Stimulated activated CD8-positive, alpha-beta memory T cell treated with anti-CD3 and anti-CD28 coated beads, Interleukin-4, amount 100 ng/mL, for 4 hours (primary cell): ENCODE measurements around the gene TTC12.
"Not testable (repeated sequence)": the region's sequence is repeated elsewhere in the genome, so short reads cannot be mapped to it uniquely, and the experiment has no call there.

Experiments
- DNase-seq, 2 donors: peaks; one replicate each; pipeline ENCODE4 v3.0.0-alpha.2; 2020; ENCODE audit warnings: low read depth in 2 of 2, low spot score in 1 of 2

TTC12 gene

DNA sequence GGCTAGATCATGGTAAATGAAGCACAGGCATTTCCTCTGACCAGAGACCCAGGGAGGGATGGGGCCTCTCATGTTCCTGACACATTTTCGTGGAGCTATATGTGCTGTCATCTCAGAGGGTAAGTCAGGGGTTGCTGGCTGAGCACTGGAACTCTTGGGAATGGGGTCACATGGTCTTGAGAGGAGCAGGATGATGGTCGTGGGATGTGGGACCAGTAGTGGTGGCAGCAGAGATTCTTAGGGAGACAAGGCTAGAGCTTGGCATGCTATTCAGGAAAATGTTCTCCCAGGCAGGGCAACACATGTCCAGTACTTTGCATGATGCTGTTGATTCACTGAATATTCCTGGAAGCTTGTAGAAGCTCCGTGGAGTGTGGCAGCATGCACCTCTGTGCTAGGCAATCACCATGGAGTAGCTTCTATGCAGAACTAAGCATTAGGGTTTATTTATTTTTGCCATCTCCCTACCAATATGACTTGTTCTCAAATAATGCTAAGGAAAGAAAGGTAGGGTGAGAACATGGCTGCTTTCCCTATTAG is 31.4 kb upstream of the TTC12 start:
- DNase-seq, result no peak

DNA sequence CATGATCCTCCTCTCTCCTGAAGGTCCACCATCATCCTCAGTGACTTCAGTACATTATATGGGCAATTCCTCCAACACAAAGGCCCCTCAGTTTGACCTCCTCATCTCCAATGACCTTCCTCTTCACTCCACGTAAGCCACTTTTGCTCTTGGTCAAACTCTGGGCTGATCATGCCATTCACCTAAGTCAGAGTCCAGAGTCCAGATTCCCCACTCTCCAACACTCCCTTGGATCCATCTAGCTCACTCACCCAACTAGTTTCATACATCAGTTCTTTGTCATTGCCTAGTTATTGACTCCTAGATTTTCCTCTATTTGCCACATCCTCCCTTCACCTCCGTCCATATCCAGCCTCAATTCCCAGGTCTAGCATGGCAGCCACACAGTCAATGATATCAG is 30.5 kb upstream of the TTC12 start:
- DNase-seq, result no peak

DNA sequence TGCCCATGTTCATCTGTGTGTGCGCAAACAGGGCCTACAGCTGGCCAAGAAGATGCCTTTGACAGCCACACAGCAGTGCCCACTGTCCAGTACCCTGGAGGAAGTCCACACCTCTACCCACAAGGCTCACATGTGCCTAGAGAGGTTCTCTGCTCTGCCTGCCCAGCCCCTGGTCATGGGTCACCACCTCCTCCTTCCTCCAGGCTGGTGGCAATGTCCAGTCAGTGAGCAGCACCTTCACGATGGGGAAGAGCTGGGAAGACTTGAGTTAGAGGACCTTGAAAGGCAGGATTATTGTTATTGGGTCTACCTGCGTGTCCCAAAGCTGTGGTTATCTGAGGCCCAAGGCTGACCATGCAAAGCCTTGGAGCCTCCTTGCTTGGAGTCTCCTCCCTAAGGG is 28.4 kb upstream of the TTC12 start:
- DNase-seq, result no peak

DNA sequence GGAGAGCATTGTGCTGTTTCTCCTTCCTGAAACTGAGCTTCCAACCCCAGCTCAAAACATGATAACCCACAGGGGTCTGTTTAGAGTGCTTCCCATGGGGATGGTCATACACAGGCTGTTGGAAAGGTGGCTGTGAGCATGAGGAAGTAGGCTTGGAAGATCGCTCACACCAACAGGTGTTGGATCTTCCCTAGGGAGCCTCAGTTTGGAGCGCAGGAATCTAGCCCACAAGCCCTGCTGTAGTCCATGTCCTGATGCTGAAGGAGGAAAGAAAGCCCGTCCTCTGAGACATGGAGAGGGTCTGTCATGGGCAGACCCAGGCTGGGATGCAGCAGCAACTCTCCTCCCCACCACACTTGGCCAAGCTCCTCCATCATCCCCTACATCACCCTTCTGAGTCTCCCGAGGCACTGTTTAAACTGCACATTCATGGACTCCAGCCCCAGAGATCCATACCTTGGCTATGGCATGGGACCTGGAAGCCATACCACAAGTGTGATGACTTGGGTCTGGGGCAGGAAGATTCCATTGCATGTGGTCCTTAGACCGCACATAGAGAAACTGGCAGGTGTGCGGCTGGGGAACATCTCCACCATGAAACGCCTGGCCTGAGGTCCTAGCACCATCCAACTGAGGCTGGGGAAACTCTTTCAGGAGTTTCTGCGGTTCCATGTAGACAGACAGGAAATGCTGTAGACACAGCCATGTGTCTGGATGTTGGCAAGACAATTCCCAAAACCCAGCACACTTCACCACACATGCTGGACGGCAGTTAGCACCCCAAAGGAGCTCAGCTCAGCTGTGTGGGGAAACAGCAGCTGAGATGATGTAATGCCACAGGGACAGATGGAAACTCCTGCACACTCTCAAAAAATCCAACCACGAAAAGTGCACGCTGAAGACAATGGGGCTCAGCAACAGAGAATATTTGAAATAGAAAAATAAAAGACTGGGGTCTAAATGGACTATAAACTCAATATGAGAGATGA is 27.6 kb upstream of the TTC12 start:
- DNase-seq, result no peak

DNA sequence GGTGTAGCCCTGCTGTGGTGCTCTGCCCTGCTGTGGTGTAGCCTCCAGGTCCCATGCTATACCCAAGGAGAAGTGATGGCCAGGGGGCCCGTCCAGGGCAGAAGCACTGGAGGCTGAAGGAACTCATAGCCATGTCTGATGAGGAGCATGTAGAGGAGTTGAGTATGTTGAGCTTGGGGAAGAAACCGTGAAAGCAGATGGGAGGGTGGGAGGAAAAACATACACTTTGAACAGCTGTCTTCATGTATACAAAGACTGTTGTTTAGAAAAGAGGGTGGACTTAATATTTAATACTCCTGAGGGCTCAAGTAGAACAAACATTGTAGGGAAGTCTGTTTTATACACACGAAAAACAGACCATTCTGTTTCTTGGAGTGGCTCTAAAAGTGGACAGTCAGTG is 26.6 kb upstream of the TTC12 start:
- no peak for DNase-seq

DNA sequence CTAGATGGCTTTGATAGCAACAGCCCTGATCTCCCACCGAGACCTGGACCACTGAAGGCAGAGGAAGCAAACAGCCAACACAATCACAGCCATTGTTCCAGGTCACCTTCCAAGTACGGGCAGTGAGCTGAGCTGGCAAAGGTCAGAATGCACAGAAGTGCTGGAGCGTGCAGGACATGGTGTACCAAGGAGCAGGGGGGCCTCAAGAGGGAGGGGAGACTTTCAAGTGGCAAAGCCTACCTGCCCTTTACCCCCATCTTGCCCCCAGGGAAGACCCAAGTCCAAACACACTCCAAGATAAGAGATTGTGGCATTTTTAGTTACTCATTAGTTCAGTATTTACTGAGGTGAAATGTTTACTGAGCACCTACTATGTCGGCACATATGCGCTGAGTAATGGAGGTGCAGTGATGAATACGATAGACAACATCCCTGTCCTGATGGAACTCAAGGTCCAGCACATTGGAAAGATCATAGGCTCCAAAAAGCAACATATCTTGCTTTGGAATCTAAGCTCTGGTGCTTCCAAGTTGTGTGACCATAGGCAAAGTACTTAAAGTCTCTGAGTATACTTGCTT is 26.0 kb upstream of the TTC12 start:
- DNase-seq, result no peak

DNA sequence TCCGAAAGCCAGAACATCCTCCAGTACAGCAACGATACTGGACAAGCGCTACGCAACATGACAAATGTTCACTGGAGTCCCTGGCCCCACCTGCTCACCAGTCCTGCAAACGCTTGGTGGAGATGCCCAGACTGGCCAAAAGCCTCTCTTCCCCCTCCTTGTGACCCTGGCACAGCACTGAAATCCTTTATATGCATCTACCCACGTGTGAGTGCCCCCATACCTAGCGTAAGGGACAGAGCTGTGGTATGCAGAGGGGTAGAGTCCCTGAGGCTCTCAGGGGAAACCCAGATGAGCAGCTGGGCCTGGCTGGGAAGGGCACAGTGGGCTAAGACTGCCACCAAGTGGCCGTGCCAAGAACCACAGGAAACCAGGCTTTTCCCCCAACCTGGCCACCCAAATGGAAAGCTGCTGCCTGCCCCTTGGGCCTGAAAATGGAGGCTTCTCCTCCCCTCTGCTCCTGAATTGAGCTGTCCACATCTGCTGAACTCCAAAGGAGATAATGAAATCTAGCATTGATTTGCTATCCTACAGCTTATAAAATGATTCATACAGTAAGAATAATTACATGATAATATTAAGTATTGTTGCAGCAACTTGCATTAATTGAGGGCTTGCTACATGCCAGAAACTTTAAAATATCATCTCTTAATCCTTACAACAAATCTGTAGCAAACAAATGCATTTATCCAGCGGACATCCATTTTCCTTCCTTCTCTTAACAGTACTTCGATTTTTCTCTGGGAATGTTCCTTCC is 24.8 kb upstream of the TTC12 start:
- peak; percentile 18 to 33 for DNase-seq

DNA sequence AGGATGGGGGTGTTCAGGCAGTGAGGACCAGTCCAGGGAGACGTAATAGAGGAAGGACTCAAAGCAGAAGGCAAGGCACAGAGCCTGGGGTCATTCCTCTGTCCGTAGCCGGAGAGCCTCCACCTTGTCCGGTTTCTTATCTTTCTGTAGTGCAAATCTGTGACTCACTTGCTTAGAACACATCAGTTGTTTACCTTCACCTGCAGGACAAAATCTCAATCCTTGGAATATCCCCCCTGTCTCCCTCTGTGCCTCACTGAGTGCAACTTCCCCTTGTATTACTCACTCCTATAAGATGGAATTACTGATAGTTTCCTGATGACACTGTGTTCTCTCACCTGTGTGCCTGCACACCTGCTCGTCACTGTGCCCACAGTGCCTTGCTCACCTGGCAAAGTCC is 20.4 kb upstream of the TTC12 start:
- no peak for DNase-seq

DNA sequence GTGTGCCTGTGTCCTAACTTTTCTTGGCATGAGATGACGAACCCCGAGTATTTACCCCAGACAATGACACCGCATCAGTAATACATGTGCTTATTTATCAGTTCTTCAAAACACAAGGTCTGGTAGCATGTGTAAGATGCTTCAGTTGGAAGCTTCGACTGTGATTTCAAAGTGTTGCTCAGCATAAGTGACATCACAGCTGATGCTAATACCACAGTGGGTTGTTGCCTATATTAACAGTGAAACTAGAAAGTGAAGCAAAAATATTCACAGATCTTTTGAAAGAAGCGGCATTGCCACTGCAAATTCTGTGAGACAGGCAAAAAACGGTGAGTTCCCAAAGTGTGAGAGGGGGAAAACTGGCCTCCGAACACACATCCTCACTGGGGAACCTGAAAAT is 18.4 kb upstream of the TTC12 start:
- no peak for DNase-seq

DNA sequence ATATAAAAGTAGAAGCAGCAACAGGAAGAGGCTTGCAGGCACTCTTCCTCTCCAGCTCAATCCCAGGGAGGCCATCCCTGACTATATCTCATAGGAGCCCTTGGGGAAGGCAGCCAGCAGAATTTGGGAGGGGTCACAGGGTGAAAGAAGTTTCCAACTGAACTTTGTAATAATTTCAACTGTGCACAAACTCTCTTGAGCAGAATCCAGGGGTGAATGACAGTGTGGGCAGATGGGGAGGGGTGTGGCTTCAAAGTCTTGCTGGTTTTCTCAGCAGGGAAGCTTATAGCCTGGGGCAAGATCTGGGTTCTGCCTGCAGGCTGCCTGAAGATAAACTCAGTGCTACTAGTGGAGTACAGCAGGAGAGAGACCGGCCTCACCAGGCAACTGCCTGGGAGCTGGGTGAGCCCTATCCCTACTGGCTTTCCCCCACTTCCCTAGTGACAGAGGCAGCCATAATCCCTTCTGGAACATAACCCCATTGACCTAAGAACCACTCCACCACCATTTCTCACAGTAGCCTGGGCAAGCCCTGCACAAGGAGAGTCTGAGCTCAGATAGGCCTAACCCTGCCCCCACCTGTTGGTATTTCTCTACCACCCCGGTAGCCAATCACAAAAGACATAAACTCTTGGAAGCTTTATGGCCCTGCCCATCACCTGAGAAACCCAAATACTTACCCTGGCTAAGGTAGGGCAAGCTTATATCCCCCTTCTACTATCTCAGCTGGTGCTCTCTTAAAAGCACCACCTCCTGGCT is 17.8 kb upstream of the TTC12 start:
- DNase-seq, result no peak

DNA sequence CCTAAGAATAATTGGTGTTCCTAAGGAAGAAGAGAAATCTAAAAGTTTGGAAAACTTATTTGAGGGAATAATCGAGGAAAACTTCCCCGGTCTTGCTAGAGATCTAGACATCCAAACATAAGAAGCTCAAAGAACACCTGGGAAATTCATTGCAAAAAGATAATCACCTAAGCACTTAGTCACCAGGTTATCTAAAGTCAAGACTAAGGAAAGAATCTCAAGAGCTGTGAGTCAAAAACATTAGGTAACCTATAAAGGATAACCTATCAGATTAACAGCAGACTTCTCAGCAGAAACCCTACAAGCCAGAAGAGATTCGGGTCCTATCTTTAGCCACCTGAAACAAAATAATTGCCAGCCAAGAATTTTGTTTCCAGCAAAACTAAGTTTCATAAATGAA is 15.9 kb upstream of the TTC12 start:
- not testable (repeated sequence) for DNase-seq

DNA sequence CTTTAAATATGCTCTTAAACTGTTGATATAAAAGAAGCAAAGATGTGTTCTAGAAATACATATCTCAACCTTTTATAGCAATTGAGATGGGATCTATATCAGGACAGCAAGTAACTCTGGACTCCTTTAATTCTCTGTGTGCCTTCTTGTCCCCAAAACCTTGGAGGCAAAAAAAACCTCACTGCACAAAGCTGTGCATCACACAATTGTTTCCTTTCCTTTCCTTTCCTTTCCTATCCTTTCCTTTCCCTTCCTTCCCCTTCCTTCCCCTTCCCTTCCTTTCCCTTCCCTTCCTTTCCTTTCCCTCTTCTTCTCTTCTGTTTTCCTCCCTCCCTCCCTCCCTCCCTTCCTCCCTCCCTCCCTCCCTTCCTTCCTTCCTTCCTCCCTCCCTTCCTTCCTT is 9.5 kb upstream of the TTC12 start:
- no peak for DNase-seq

DNA sequence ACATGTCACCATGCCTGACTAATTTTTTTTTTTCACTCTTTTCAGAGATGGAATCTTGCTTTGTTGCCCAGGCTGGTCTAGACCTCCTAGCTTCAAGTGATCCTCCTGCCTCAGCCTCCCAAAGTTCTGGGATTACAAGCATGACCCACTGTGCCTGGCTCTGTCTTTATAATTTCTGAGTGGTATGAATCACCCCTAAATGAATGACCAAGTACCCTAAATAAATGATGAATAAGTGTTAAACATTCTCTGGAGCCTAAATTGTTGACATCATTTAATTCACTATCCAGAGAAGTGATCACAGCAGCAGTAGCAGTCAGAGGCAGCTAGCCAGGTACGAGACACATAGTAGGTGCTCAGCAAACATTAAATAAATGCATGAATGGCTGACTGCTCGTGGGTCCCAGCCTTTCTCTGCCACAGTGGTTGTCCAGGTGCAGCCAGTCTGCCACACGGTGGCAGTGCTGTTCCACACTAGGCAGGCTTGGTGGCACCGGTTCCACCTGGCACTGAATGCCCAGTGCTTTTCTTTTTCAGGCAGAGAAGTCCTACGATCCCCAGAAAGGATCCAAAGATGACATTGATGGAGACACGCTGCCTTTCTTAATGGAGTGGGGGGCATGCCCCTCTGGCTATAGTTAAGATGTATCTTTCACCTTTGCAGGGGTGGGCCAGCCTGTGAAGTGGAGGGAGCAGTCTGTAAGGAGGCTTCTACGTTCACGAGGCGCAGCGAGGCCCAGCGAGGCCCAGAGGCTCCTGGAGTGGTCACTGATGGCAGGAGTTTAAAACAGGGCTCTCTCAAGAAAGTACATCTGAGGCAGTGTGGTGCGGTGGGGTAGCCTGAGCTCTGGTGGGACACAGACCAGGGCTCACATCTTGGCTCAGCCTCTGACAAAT is 8.7 kb upstream of the TTC12 start:
- peak; percentile 17 to 28 for DNase-seq

DNA sequence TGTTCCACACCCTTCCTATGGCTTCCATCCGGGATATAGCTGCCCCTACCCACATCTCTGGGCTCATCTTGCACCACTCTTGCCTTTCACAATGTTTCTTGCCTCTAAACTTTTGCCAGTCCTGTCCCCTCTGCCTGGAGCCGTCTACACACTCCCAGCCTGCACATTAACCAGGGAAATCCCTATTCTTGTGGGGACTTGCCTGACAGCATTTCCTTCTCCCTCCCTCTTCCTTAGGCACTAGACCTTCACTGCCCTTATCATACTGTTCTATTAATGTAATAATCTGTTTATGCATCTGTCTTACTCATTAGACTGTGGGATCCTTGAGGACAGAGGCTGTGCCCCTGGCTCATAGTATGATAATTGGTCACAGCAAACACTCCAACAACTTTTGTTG is 5.8 kb upstream of the TTC12 start:
- no peak for DNase-seq

DNA sequence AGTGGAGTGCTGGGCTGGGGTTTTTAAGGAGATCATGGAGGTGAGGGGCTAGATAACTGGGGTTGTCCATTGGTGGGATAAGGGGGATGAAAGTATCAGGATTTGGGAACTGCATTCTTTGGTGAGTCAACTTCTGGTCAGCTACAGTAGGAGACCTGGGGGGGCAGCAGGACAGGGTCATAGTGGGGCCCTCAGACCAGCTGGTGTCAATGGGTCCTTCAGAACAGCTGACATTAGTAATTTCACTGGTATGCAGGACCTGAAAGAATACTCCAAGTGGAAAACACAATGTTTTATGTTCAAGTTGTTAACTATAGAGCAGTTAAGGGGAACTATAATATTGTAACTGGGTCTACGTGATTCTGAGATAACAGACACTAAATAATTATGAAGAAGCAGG is 2.8 kb upstream of the TTC12 start:
- DNase-seq, result no peak

DNA sequence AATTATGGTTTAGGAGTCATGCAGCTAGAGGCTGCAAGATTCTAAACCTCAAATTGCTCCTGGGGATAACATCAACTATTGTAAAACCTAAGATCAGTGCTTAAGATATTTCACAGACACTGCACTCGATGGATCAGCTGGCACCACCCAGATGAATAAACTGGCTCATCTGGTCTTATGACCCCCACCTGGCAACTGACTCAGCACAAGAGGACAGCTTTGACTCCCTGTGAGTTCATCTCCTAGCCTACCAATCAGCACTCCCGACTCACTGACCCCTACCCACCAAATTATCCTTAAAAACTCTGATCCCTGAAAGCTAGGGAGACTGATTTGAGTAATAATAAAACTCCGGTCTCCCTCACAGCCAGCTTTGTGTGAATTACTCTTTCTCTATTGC is 782 bp upstream of the TTC12 start:
- DNase-seq, result no peak

DNA sequence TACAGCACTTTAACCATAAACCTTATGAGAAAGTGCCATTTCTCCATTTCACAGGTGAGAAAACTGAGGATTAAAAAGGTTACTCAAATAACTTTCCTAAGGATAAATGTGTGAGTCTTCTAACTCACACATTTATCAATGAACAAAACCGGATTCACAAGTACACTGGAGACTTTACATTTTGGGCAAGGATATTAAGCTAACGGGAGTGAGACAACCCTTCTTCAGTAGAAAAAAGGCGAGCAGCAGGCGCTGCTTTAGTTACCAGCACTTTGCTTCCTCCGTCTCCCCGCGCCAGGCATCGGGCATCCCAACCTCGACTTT is 356 bp upstream of the TTC12 start:
- DNase-seq, result no peak

DNA sequence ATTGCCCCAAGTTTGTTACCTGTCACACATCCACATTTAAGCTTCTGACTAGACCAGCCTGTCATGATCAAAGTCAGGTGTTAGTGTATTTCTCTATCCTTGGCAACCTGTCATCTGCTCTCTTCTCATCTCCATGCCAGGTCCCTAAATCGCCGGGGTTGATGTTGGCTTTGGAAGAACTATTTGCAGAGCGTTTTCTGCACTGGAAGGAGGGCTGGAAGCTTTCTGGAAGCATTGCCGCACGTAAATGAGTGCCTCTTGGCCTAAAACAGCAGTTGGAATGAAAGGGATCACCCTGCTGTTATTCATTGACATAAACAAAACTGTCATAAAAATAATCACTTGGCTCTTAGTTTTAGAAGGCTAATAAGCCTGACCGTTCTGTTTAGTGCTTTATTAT is 1.4 kb downstream of the TTC12 start:
- DNase-seq, result no peak

DNA sequence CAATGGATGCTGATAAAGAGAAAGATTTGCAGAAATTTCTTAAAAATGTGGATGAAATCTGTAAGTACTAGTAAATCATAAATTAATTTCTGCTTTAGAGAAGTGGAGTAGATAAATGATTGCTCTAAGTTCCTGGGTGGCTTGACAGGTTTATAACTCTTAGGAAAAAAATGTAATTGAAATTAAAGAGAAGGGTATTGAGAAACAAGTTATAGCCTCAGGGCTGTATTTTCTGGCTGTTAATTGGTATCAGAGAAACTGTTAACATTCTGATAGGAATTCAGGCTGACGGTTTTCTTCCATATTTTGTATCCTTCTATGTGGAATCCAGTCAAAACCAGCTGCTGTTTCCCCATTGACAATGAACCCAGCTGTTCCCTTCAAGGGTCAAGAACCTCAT is 1.9 kb downstream of the TTC12 start:
- no peak for DNase-seq

DNA sequence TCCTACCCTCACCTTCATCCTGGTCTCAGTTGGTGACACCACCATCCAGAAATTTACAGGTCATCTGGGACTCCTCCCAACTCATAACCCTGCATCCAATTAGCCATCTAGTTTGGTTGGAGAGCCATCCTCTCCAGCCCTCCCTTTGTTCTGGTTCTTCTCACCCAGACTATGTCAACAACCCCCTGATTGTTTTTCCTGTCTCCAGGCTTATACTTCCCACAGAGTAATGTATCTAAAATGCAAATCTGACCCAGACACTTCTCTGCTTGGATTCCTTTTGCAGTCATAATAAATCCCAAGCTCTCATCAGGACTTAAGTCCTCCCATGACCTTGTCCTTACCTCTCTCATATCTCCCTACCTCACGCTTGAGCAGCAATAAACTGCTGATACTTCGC is 3.0 kb downstream of the TTC12 start:
- no peak for DNase-seq
